PC-3 (cell line): ENCODE data around the gene RABGAP1. TPM values are rescaled to one million over a fixed set of nuclear protein-coding genes. Genes with fewer than 3 reads are reported as not detected.

Experiments
- ATAC-seq: fragments of 200-7000 bp; cut with Tn5 transposase; 2 replicates; pipeline ENCODE4 v1.9.1; 2020; ENCODE audit warnings: mild to moderate bottlenecking, moderate library complexity
- BruUV-seq: library from RNA; stranded (reverse); fragments of 400-500 nt; replicated peaks from 2 replicates; lab custom pipeline; 2021; lab: Mats Ljungman, UMichigan
- CTCF ChIA-PET: fragments of 300-600 bp; sonication (Branson Sonifier 250); formaldehyde crosslinking; loops from one replicate; lab custom pipeline; 2022; ENCODE audit warnings: antibody characterized with exemption; lab: Charles Lee
- POLR2A ChIA-PET: fragments of 300-600 bp; sonication (Branson Sonifier 250); formaldehyde crosslinking; loops from one replicate; lab custom pipeline; 2022; ENCODE audit warnings: antibody characterized with exemption; ENCODE audit not compliant: unreplicated experiment; lab: Charles Lee
- DNase-seq: peaks from one replicate; pipeline ENCODE4 v3.0.0-alpha.2; 2015
- H2AFZ ChIP-seq: fragments of 300-600 bp; sonication (generic); 2 replicates; pipeline ENCODE4 v1.6.0; 2016; ENCODE audit warnings: antibody characterized with exemption, low read length
- H3F3A ChIP-seq: fragments of 300-600 bp; sonication (generic); one replicate; pipeline ENCODE4 v1.6.0; 2017; ENCODE audit warnings: antibody characterized with exemption, low read length, control low read depth, mild to moderate bottlenecking; ENCODE audit not compliant: unreplicated experiment
- H3K27ac ChIP-seq: fragments of 300-600 bp; sonication (generic); 2 replicates; pipeline ENCODE4 v1.5.1; 2016; ENCODE audit warnings: mild to moderate bottlenecking, low read length
- H3K27me3 ChIP-seq: fragments of 300-600 bp; sonication (generic); 2 replicates; pipeline ENCODE4 v1.6.1; 2016; ENCODE audit warnings: low read length, mixed read lengths
- H3K36me3 ChIP-seq: fragments of 300-600 bp; sonication (generic); 2 replicates; pipeline ENCODE4 v1.6.1; 2016; ENCODE audit warnings: low read depth, mixed run types, low read length, mixed read lengths
- H3K4me1 ChIP-seq: fragments of 300-600 bp; sonication (generic); 2 replicates; pipeline ENCODE4 v1.5.1; 2016; ENCODE audit warnings: low read length; ENCODE audit not compliant: insufficient read depth
- H3K4me2 ChIP-seq: fragments of 300-600 bp; sonication (generic); 2 replicates; pipeline ENCODE4 v1.6.0; 2016; ENCODE audit warnings: low read length
- H3K4me3 ChIP-seq: fragments of 300-600 bp; sonication (generic); 2 replicates; pipeline ENCODE4 v1.5.1; 2016; ENCODE audit warnings: mild to moderate bottlenecking, low read length, mixed read lengths
- H3K79me2 ChIP-seq: fragments of 300-600 bp; sonication (generic); 2 replicates; pipeline ENCODE4 v1.6.1; 2017; ENCODE audit warnings: low read length, mixed read lengths
- H3K9ac ChIP-seq: fragments of 300-600 bp; sonication (generic); 2 replicates; pipeline ENCODE4 v1.6.0; 2016; ENCODE audit warnings: mild to moderate bottlenecking, low read length
- H3K9me2 ChIP-seq: fragments of 300-600 bp; sonication (generic); replicated peaks from 2 replicates; pipeline ENCODE4 v1.6.1; 2016; ENCODE audit warnings: mixed run types, low read length, mixed read lengths
- H3K9me3 ChIP-seq: fragments of 300-600 bp; sonication (generic); 2 replicates; pipeline ENCODE4 v1.6.1; 2016; ENCODE audit warnings: low read length, mixed read lengths
- H4K20me1 ChIP-seq: fragments of 300-600 bp; sonication (generic); 2 replicates; pipeline ENCODE4 v1.6.1; 2016; ENCODE audit warnings: low read length, mixed read lengths
- CTCF ChIP-seq: fragments of 300-600 bp; sonication (generic); conservative IDR thresholded peaks from 2 replicates; pipeline ENCODE4 v1.5.1; 2017; ENCODE audit warnings: antibody characterized with exemption, low read depth, mild to moderate bottlenecking, low read length
- EZH2 ChIP-seq: fragments of 300-600 bp; sonication (generic); IDR thresholded peaks from one replicate; pipeline ENCODE4 v1.6.1; 2017; ENCODE audit warnings: antibody characterized with exemption, mild to moderate bottlenecking, low read length; ENCODE audit not compliant: unreplicated experiment
- EZH2phosphoT487 ChIP-seq: fragments of 300-600 bp; sonication (generic); IDR thresholded peaks from 2 replicates; pipeline ENCODE4 v1.6.1; 2018; ENCODE audit warnings: mild to moderate bottlenecking, antibody characterized with exemption, low read length, borderline replicate concordance
- intact Hi-C: fragments of 100-400 bp; cut with micrococcal nuclease; formaldehyde crosslinking; loops from 2 replicates; pipeline ENCODE4 v1.9.0; 2023
- total RNA-seq: library from RNA; depleted of rRNA; stranded (reverse); fragments of >200 nt; gene quantifications from 2 replicates; pipeline ENCODE4 v1.2.3, GENCODE V29; 2014

RABGAP1 gene
- total RNA-seq, 1 experiment from 2014 or later, result 16.5 TPM

GRCh38 chr9:123039617-123040219 lies 98.9 kb downstream of the RABGAP1 start:
- H3K27me3 ChIP-seq, result no peaks in the 10 kb centered on the region
- H3K9me3 ChIP-seq, result no peaks in the 10 kb centered on the region
- CTCF ChIA-PET, result no interaction called here
- H2AFZ ChIP-seq, result no peak overlapping the region
- POLR2A ChIA-PET, result no interaction called here
- intact Hi-C loops, result no loop called here
- H3K4me1 ChIP-seq, result no peaks in the 10 kb centered on the region
- H4K20me1 ChIP-seq, result no peaks in the 10 kb centered on the region
- no peak overlapping the region for H3K9ac ChIP-seq
- ATAC-seq (no peak), DNase-seq (no peak)
- TF ChIP-seq EZH2 (no peak), CTCF (no peak), EZH2phosphoT487 (no peak)
- no peaks in the 10 kb centered on the region for H3K79me2 ChIP-seq
- H3K36me3 ChIP-seq, result no peaks in the 10 kb centered on the region; the same call in 1 of the 2 replicates
- H3K4me2 ChIP-seq, result no peak overlapping the region
- H3K4me3 ChIP-seq, result no peak overlapping the region
- no peaks in the 10 kb centered on the region for H3K9me2 ChIP-seq
- BruUV-seq, result no TSS peak
- no peaks in the 10 kb centered on the region for H3F3A ChIP-seq
- no peak overlapping the region for H3K27ac ChIP-seq

- Histone ChIP-seq H3K9ac (no peak overlapping the region), H4K20me1 (no peaks in the 10 kb centered on the region), H3F3A (no peaks in the 10 kb centered on the region), H3K4me1 (no peaks in the 10 kb centered on the region), H3K27me3 (no peaks in the 10 kb centered on the region), H3K79me2 (no peaks in the 10 kb centered on the region), H2AFZ (no peak overlapping the region), H3K4me3 (no peak overlapping the region), H3K27ac (no peak overlapping the region), H3K9me2 (no peaks in the 10 kb centered on the region), H3K9me3 (no peaks in the 10 kb centered on the region), H3K4me2 (no peak overlapping the region), H3K36me3 (no peaks in the 10 kb centered on the region; the same call in 1 of the 2 replicates)
- ChIA-PET POLR2A (no interaction called here), CTCF (no interaction called here)
- no peak for ATAC-seq
- no peak for DNase-seq
- no peak for TF ChIP-seq EZH2
- no peak for TF ChIP-seq EZH2phosphoT487
- TF ChIP-seq CTCF, result no peak
- intact Hi-C loops, result no loop called here
- no TSS peak for BruUV-seq
These were observed 100.0 kb downstream of the RABGAP1 start for GRCh38 chr9:123040801-123041200.

GRCh38 chr9:123041489-123041888 lies 100.7 kb downstream of the RABGAP1 start:
- DNase-seq (no peak), ATAC-seq (no peak)
- H2AFZ ChIP-seq, result no peak overlapping the region
- H3K4me1 ChIP-seq, result no peaks in the 10 kb centered on the region
- H4K20me1 ChIP-seq, result no peaks in the 10 kb centered on the region
- no peak overlapping the region for H3K9ac ChIP-seq
- H3K27me3 ChIP-seq, result no peaks in the 10 kb centered on the region
- no peak overlapping the region for H3K27ac ChIP-seq
- H3K79me2 ChIP-seq, result no peaks in the 10 kb centered on the region
- no peak overlapping the region for H3K4me3 ChIP-seq
- no peaks in the 10 kb centered on the region for H3K9me2 ChIP-seq
- H3F3A ChIP-seq, result no peaks in the 10 kb centered on the region
- TF ChIP-seq EZH2phosphoT487 (no peak), CTCF (no peak), EZH2 (no peak)
- POLR2A ChIA-PET, result no interaction called here
- no peaks in the 10 kb centered on the region for H3K9me3 ChIP-seq
- intact Hi-C loops, result no loop called here
- no peaks in the 10 kb centered on the region; the same call in 1 of the 2 replicates for H3K36me3 ChIP-seq
- BruUV-seq, result no TSS peak
- CTCF ChIA-PET, result no interaction called here
- no peak overlapping the region for H3K4me2 ChIP-seq
